Measurements from ENCODE around the gene ABCC1.
"Not testable (repeated sequence)": the region's sequence is repeated elsewhere in the genome, so short reads cannot be mapped to it uniquely, and the experiment has no call there.

The ABCC1 gene

DNA sequence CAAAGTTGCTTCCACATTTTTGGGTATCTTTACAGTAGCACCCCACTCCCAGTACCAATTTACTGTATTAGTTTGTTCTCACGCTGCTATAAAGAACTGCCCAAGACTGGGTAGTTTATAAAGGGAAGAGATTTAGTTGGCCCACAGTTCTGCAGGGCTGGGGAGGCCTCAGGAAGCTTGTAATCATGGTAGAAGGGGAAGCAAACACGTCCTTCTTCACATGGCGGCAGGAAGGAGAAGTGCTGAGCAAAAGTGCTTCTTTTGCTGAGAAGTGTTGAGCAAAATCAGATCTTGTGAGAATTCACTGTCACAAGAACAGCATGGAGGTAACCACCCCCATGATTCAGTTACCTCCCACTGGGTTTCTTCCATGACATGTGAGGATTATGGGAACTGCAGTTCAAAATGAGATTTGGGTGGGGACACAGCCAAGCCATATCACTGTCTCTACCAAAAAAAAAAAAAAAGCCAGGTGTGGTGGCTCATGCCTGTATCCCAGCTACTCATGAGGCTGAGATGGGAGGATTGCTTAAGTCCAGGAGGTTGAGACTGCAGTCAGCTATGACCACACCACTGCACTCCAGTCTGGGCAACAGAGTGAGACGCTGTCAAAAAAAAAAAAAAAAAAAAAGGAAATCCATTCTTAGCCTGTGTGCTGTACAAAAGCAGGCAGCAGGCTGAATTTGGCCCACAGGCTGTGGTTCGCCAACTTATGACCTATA is 32.9 kb downstream of the ABCC1 start:
- H3K27ac ChIP-seq (ENCODE audit: extremely low read depth, low read depth, low read length); H3K4me1 ChIP-seq (ENCODE audit: control insufficient read depth, insufficient read depth, low read length); CTCF ChIA-PET; H3K9me3 ChIP-seq (ENCODE audit: control insufficient read depth, insufficient read depth, low read depth, low read length); POLR2A ChIA-PET; H3K4me3 ChIP-seq (ENCODE audit: low read depth, low read length): not testable (repeated sequence)
- TF ChIP-seq, protein P1, sequence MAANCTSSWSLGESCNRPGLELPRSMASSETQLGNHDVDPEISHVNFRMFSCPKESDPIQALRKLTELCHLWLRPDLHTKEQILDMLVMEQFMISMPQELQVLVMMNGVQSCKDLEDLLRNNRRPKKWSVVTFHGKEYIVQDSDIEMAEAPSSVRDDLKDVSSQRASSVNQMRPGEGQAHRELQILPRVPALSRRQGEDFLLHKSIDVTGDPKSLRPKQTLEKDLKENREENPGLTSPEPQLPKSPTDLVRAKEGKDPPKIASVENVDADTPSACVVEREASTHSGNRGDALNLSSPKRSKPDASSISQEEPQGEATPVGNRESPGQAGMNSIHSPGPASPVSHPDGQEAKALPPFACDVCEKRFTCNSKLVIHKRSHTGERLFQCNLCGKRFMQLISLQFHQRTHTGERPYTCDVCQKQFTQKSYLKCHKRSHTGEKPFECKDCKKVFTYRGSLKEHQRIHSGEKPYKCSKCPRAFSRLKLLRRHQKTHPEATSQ (tag by site-specific recombination; IDR thresholded peaks at IDR 0.05): peak; percentile 96
- TF ChIP-seq, protein P2, sequence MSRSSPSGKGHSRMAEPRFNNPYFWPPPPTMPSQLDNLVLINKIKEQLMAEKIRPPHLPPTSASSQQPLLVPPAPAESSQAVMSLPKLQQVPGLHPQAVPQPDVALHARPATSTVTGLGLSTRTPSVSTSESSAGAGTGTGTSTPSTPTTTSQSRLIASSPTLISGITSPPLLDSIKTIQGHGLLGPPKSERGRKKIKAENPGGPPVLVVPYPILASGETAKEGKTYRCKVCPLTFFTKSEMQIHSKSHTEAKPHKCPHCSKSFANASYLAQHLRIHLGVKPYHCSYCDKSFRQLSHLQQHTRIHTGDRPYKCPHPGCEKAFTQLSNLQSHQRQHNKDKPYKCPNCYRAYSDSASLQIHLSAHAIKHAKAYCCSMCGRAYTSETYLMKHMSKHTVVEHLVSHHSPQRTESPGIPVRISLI (tag by site-specific recombination; IDR thresholded peaks at IDR 0.05): 0 out of 2 replicates have a peak, but pooled peaks have one; percentile 53
- peak; percentile 91 for TF ChIP-seq ZNF707 (tag by site-specific recombination; IDR thresholded peaks at IDR 0.05)
- TF ChIP-seq ZNF626 (tag by site-specific recombination; IDR thresholded peaks at IDR 0.05): peak; percentile 64; the same call in 1 of the 2 replicates
- H3K36me3 ChIP-seq (ENCODE audit: control insufficient read depth in 2 of 2, insufficient read depth in 1 of 2, low read length in 2 of 2): peaks cover 0 to 10% of the 10 kb centered on the region in 2 experiments; a peak in 2 of 3 replicates

DNA sequence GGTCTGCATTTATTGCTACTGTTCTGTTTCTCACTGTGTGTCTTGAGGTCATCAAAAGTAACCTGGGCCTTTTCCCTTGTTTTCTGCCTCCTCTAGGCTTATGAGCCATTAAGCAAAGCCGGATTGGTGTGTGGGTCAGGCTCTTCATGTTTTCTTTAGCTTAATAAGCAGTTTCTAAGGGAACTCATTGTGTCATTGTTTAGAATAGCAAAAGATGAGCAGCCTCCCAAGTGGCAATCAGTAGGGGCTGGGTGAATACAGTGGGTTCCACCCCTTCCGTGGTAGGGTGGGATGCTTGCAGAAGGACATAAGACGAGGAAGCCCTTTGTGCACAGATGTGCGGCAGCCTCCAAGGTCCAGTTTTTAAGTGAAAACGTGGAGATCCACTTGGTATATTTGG is 34.5 kb downstream of the ABCC1 start:
- H3K4me3 ChIP-seq (ENCODE audit: low read depth, low read length): no peak overlapping the region
- H3K36me3 ChIP-seq (ENCODE audit: control insufficient read depth in 2 of 2, insufficient read depth in 1 of 2, low read length in 2 of 2): no peaks in the 10 kb centered on the region
- ChIA-PET CTCF (no interaction called here), POLR2A (no interaction called here)
- H3K27ac ChIP-seq (ENCODE audit: extremely low read depth, low read depth, low read length): no peak overlapping the region
- no peaks in the 10 kb centered on the region for H3K9me3 ChIP-seq (ENCODE audit: control insufficient read depth, insufficient read depth, low read depth, low read length)
- peaks cover 7% of the 10 kb centered on the region for H3K4me1 ChIP-seq (ENCODE audit: control insufficient read depth, insufficient read depth, low read length)
- peak; percentile 87 for TF ChIP-seq SP7 (tag by site-specific recombination; IDR thresholded peaks at IDR 0.05)
- TF ChIP-seq ZNF423 (tag by site-specific recombination; IDR thresholded peaks at IDR 0.05): no peak
- TF ChIP-seq ZBTB8A (tag by site-specific recombination; IDR thresholded peaks at IDR 0.05): no peak
- no peak for TF ChIP-seq ZNF626 (tag by site-specific recombination; IDR thresholded peaks at IDR 0.05)
- TF ChIP-seq ZNF791 (tag by site-specific recombination; IDR thresholded peaks at IDR 0.05): no peak
- no peak for TF ChIP-seq ZIC2 (tag by site-specific recombination; IDR thresholded peaks at IDR 0.05)
- no peak for TF ChIP-seq OVOL3 (tag by site-specific recombination; IDR thresholded peaks at IDR 0.05)
- no peak for TF ChIP-seq GLIS2 (tag by site-specific recombination; IDR thresholded peaks at IDR 0.05)
- TF ChIP-seq ZNF571 (tag by site-specific recombination; IDR thresholded peaks at IDR 0.05): no peak
- TF ChIP-seq KLF7 (tag by site-specific recombination; IDR thresholded peaks at IDR 0.05; ENCODE audit: borderline replicate concordance): no peak
- TF ChIP-seq, protein P3, sequence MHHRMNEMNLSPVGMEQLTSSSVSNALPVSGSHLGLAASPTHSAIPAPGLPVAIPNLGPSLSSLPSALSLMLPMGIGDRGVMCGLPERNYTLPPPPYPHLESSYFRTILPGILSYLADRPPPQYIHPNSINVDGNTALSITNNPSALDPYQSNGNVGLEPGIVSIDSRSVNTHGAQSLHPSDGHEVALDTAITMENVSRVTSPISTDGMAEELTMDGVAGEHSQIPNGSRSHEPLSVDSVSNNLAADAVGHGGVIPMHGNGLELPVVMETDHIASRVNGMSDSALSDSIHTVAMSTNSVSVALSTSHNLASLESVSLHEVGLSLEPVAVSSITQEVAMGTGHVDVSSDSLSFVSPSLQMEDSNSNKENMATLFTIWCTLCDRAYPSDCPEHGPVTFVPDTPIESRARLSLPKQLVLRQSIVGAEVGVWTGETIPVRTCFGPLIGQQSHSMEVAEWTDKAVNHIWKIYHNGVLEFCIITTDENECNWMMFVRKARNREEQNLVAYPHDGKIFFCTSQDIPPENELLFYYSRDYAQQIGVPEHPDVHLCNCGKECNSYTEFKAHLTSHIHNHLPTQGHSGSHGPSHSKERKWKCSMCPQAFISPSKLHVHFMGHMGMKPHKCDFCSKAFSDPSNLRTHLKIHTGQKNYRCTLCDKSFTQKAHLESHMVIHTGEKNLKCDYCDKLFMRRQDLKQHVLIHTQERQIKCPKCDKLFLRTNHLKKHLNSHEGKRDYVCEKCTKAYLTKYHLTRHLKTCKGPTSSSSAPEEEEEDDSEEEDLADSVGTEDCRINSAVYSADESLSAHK (tag by site-specific recombination; IDR thresholded peaks at IDR 0.05): peak; percentile 81
- TF ChIP-seq ZFP69B (tag by site-specific recombination; IDR thresholded peaks at IDR 0.05): no peak
- no peak for TF ChIP-seq ZNF776 (tag by site-specific recombination; IDR thresholded peaks at IDR 0.05; ENCODE audit: borderline replicate concordance)
- 0 out of 2 replicates have a peak, but pooled peaks have one; percentile 42 for TF ChIP-seq KLF1 (tag by site-specific recombination; IDR thresholded peaks at IDR 0.05)
- TF ChIP-seq SP2 (tag by site-specific recombination; IDR thresholded peaks at IDR 0.05): no peak
- TF ChIP-seq, protein P4, sequence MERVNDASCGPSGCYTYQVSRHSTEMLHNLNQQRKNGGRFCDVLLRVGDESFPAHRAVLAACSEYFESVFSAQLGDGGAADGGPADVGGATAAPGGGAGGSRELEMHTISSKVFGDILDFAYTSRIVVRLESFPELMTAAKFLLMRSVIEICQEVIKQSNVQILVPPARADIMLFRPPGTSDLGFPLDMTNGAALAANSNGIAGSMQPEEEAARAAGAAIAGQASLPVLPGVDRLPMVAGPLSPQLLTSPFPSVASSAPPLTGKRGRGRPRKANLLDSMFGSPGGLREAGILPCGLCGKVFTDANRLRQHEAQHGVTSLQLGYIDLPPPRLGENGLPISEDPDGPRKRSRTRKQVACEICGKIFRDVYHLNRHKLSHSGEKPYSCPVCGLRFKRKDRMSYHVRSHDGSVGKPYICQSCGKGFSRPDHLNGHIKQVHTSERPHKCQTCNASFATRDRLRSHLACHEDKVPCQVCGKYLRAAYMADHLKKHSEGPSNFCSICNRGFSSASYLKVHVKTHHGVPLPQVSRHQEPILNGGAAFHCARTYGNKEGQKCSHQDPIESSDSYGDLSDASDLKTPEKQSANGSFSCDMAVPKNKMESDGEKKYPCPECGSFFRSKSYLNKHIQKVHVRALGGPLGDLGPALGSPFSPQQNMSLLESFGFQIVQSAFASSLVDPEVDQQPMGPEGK (tag by site-specific recombination; IDR thresholded peaks at IDR 0.05): no peak
- TF ChIP-seq OSR2 (tag by site-specific recombination; IDR thresholded peaks at IDR 0.05): no peak
- TF ChIP-seq EGR2 (tag by site-specific recombination; IDR thresholded peaks at IDR 0.05; ENCODE audit: low read depth): no peak
- TF ChIP-seq, protein P5, sequence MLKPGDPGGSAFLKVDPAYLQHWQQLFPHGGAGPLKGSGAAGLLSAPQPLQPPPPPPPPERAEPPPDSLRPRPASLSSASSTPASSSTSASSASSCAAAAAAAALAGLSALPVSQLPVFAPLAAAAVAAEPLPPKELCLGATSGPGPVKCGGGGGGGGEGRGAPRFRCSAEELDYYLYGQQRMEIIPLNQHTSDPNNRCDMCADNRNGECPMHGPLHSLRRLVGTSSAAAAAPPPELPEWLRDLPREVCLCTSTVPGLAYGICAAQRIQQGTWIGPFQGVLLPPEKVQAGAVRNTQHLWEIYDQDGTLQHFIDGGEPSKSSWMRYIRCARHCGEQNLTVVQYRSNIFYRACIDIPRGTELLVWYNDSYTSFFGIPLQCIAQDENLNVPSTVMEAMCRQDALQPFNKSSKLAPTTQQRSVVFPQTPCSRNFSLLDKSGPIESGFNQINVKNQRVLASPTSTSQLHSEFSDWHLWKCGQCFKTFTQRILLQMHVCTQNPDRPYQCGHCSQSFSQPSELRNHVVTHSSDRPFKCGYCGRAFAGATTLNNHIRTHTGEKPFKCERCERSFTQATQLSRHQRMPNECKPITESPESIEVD (tag by site-specific recombination; IDR thresholded peaks at IDR 0.05): no peak
- TF ChIP-seq ZNF248 (tag by site-specific recombination; IDR thresholded peaks at IDR 0.05): no peak
- no peak for TF ChIP-seq ZNF560 (tag by site-specific recombination; IDR thresholded peaks at IDR 0.05; ENCODE audit: borderline replicate concordance)
- no peak for TF ChIP-seq ZFHX2 (tag by site-specific recombination; conservative IDR thresholded peaks at IDR 0.05)
- no peak for TF ChIP-seq YY1 (tag by site-specific recombination; IDR thresholded peaks at IDR 0.05)
